Measurements from ENCODE around the gene TNS4.

The TNS4 gene

GRCh38 chr17:40536295-40537171 is 35.1 kb upstream of the TNS4 start:
- no peak for DNase-seq (ENCODE audit: low spot score)

- DNase-seq (ENCODE audit: low spot score), result no peak
Observed at GRCh38 chr17:40535924-40536294, 34.5 kb upstream of the TNS4 start.

DNA sequence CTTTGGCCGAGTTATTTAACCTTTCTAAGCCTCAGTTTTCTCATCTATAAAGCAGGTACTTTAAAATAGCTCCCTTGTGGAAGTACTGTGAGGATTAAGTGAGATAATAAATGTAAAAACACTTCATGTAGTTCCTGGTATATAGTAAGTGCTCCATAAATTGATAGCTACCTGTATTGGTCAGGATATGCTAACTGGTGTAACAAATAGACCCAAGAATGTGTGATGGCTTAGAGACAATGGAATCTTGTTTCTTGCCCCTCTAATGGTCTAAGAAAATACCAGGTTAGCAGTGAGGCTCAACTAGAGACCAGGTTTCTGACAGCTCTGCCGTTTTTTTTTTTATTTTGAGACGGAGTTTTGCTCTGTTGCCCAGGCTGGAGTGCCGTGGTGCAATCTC is 34.0 kb upstream of the TNS4 start:
- no peak for DNase-seq (ENCODE audit: low spot score)

GRCh38 chr17:40534371-40535189 is 33.2 kb upstream of the TNS4 start:
- DNase-seq (ENCODE audit: low spot score), result no peak

GRCh38 chr17:40533896-40534295 is 32.5 kb upstream of the TNS4 start:
- DNase-seq (ENCODE audit: low spot score), result no peak

GRCh38 chr17:40532520-40533253 is 31.3 kb upstream of the TNS4 start:
- no peak for DNase-seq (ENCODE audit: low spot score)

DNA sequence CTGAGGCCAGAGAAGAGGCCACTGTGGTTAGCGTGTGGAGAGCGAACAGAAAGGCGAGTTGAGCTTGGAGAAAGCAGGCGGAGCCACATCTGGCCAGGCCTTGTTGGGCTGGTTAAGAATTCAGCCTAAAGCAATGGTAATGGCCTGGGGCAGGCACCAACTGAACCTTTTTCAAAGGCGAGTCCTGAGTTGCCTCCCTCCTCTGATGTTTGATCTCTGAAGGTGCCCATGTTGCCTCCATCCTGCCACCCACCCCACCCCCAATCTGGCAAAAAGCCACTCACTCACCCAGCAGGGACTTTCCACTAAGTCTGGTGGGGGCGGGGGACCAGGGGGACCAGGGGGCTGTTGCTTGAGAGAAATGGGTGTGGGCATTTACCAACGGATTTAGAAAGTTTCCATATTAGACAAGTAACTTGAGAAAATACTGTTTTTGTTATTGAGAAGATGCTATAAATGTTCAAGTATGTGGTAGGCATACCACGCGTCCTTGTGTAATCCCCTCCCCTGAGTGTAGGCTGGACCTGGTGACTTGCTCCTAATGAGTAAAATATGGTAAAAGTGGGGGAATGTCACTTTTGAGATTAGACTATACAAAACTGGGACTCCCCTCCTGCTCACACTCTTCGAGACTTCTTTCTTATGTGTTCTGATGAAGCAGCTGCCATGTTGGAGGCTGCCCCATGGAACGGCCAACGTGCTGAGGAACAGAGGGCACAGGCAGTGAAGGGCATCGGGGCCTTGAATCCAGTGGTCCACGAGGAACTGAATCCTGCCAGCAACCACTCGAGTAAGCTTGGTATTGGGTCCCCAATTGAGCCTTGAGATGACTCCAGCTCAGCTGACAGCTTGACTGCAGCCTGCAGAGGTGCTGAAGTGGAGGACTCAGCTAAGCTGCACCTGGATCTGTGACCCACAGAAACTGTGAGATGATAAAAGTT is 29.9 kb upstream of the TNS4 start:
- no peak for DNase-seq (ENCODE audit: low spot score)

GRCh38 chr17:40530531-40530994 is 29.1 kb upstream of the TNS4 start:
- DNase-seq (ENCODE audit: low spot score), result no peak

- DNase-seq (ENCODE audit: low spot score), result no peak
Observed at GRCh38 chr17:40529991-40530390, 28.6 kb upstream of the TNS4 start.

DNA sequence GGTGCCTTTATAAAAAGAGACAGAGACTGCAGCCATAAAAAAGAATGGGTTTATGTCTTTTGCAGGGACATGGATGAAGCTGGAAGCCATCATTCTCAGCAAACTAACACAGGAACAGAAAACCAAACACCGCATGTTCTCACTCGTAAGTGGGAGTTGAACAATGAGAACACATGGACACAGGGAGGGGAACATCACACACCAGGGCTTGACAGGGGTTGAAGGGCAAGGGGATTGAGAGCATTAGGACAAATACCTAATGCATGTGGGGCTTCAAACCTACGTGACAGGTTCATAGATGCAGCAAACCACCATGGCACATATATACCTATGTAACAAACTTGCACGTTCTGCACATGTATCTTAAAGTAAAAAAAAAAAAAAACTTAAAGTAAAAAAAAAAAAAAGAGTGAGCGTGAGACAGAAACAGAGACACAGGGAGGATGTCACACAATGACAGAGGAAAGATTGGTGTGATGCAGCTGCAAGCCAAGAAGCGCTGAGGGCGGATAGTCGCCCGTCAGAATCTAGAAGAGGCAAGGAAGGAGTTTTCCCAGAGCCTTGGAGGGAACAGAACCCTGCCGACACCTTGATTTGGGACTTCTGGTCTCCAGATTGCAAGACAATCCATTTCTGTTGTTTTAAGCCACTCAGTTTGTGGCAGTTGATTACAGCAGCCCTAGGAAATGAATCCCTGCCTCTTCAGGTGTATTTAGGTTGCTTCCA is 27.4 kb upstream of the TNS4 start:
- no peak for DNase-seq (ENCODE audit: low spot score)

DNA sequence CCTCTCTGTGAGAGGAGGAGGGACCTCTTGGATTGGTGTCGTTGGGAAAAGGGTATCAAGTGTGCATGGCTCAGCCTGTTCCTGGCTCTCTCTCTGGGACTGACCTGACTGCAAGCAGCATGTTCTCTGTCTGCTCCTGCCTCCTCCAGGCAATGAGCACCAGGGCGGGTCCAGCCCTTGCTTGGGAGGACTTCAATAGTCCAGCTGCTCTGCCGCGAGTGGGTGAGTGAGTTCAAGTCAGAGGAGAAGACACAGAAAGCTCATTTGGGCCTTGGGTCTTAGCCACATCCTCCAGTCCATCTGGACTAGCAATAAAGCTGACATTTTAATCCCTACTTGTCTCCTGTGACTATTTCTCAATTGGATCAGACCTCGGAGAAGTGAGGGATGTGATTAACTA is 25.2 kb upstream of the TNS4 start:
- DNase-seq (ENCODE audit: low spot score), result no peak

- DNase-seq (ENCODE audit: low spot score), result no peak
Observed at GRCh38 chr17:40525294-40525693, 23.9 kb upstream of the TNS4 start.

- DNase-seq (ENCODE audit: low spot score), result no peak
Observed at GRCh38 chr17:40524243-40524965, 23.0 kb upstream of the TNS4 start.

DNA sequence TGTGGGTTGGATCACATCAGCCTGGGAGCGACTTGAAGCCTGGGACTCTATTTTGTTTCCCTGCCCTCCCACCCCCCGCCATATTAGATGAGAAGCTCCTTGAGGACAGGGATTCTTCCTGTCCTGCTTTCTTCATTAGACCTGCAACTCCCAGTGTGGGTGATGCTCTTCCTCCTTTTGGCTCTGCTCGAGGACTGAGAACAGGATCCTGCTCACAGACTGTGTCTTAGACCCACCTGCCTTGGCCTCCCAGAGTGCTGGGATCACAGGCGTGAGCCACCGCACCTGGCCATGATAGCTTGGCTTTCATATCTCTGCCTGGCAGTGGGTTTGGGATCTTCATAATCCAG is 21.5 kb upstream of the TNS4 start:
- no peak for DNase-seq (ENCODE audit: low spot score)

DNA sequence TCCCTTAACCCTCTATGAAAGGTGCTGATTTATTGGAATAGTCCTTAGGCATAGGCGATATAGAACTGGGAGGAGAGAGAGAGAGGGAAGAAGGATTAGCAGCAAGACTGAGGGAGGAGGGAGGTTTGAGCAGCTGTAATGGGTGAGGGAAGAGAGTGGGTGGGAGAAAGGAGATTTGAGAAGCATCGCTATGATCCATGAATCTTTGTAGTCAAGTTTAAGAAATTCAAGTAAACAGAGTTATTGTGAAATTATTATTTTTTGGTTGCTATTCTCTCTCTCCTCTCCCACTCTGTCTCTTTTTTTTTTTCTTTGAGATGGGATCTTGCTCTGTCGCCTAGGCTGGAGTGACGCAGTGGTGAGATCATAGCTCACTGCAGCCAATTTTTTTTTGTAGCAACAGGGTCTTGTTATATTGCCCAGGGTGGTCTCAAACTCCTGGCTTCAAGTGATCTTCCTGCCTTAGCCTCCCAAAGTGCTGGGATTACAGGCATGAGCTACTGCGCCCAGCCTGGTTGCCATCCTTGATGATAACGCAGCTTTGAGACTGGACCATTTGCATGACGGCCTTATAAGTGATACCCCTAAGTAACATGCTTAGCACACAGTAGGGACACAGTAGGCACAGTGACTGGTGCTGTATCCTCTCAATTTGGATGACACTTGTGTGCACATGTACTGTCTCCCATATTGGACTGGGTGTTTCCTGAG is 21.0 kb upstream of the TNS4 start:
- DNase-seq (ENCODE audit: low spot score), result no peak

DNA sequence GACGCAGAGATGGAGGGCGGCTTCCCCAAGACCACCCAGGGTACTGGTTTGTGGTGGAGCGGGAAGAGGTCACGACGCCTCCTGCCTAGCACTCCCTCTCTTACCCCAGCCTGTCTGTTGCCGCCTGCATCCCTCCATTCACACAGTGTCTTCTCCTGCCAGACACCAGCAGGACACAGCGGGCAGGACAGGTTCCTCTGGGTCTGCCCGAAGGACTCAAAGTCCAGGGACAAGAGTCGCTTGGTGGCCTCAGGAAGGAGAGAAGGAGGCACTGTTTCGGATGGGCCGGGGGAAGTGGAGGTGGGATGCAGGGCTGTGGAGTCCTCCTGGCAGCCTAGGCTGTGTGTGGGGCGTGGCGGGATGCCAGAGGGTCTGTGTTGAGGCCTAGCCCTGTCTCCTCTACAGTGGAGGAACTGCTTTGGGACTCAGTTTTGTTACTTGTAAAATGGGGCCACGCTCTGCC is 19.6 kb upstream of the TNS4 start:
- no peak for DNase-seq (ENCODE audit: low spot score)

DNA sequence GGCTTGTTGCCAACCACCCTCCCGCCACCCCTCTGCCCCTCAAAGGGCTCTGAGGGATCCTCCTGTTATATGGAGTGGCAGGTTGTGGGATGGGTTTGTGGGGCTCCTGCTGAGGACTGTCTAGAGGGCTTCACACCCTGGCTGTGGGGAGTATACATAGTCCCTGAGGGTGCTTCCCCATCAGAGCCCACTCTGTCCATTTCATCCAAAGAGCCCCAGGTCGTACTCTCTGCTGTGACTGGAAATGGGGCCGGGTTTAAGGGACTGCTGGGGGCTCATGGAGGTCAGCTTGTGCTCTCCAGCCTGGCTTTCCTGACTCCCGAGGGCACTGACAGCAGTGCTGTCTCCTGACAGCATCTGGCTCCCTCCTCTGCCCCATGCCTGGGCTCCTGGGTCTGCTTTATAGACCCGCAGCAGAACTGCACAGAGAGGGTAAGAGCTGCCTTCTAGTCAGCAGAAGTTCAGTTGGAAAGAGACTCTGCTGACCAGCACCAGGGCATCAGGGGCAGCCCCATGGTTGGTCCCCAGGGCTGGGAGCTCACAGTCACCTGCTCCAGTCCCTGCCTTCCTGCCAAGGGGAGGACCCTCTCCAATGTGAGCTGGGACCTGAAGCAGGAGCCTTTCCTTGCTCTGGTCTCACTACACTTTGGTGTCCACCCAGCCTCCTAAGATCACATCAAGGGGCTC is 17.8 kb upstream of the TNS4 start:
- DNase-seq (ENCODE audit: low spot score), result no peak

DNA sequence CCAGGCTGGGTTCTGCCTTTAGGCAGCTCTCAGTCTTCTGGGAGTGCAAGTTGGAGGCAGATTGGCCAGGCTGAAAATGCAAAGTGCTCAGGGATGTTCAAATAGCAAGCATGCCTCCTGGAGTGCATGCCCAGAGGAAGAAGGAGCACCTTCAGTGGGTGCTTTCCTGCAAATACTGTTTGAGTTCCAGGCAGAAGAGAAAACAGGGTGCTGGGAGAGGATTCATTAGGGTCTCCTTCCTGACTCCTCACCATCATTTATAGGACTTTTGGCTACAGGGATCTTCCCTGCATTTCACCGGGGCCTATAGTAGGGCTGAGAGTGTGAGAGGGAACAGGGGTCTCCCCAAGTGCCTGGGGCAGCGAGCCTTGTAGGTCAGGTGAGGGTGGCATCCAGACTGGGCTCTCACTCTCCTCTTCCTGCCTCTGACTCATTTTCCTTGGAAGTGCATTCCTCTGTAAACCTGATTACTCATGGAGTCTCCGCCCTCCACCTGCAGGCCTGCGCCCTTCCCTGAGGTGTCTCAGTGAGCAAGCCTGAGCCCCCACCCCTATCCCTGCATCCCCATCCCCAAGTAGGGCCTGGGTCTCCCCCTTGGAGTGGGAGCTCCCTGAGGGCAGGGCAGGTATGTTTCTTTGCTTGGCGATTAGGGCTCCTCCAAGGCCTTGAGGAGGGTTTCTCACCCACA is 17.1 kb upstream of the TNS4 start:
- no peak for DNase-seq (ENCODE audit: low spot score)
